ENCODE data around the gene NCEH1.
"Not testable (repeated sequence)": the region's sequence is repeated elsewhere in the genome, so short reads cannot be mapped to it uniquely, and the experiment has no call there.

GRCh38 chr3:172722536-172723040 is 11.7 kb upstream of the NCEH1 start:
- not testable (repeated sequence) for TF ChIP-seq POLR2AphosphoS5 (IDR thresholded peaks at IDR 0.05; ENCODE audit: low read depth, low read length); POLR2A (IDR thresholded peaks at IDR 0.05; ENCODE audit: low read depth, low read length); TAF1 (IDR thresholded peaks at IDR 0.05; ENCODE audit: borderline replicate concordance, low read depth, low read length)

Measured in GM12892 (cell line).